Testis (tissue), 3 donors: ENCODE data around the gene TMEM11. TPM values are rescaled to one million over a fixed set of nuclear protein-coding genes. Genes with fewer than 3 reads are reported as not detected.
"Not testable (repeated sequence)": the region's sequence is repeated elsewhere in the genome, so short reads cannot be mapped to it uniquely, and the experiment has no call there.

Experiments
- DNase-seq: peaks from one replicate; pipeline ENCODE4 v3.0.0-alpha.2; 2019
- H3K27ac ChIP-seq, 2 donors: fragments of 200-600 bp; sonication (generic); one replicate each; pipeline ENCODE4 v1.5.1; 2019
- H3K27me3 ChIP-seq: fragments of 200-600 bp; sonication (generic); one replicate; pipeline ENCODE4 v1.5.1; 2019
- H3K36me3 ChIP-seq: fragments of 200-600 bp; sonication (generic); one replicate; pipeline ENCODE4 v1.5.1; 2017; ENCODE audit warnings: low read depth; ENCODE audit errors: missing control alignments
- H3K4me1 ChIP-seq: fragments of 200-600 bp; sonication (generic); one replicate; pipeline ENCODE4 v1.5.1; 2019
- H3K4me3 ChIP-seq, 2 donors: fragments of 200-600 bp; sonication (generic); one replicate each; pipeline ENCODE4 v1.5.1; 2017 to 2019
- H3K9me3 ChIP-seq: fragments of 200-600 bp; sonication (generic); one replicate; pipeline ENCODE4 v1.5.1; 2017
- POLR2A ChIP-seq: fragments of 450-650 bp; IDR thresholded peaks from one replicate; pipeline ENCODE4 v1.6.1; 2017; ENCODE audit warnings: antibody characterized with exemption, mild to moderate bottlenecking, moderate library complexity
- WGBS, 2 donors: methylation state at CpG; one replicate each; pipeline ENCODE4 v1.1.5; 2018; 5-methylcytosine and 5-hydroxymethylcytosine counted together
- intact Hi-C: fragments of 100-400 bp; cut with DNase I; formaldehyde crosslinking; loops from one replicate; pipeline ENCODE4 v1.15.1; 2023; ENCODE audit warnings: low total_unique reads
- polyA plus RNA-seq: library from polyadenylated mRNA; stranded (reverse); fragments of 350-450 nt; fragmentation: Illumina TruSeq; extraction: RNeasy Lipid Tissue Mini Kit (QIAGEN cat#74804); gene quantifications from one replicate; pipeline ENCODE4 v1.2.3, GENCODE V29; 2014; ENCODE audit warnings: low read depth, low replicate concordance; ENCODE audit not compliant: insufficient read depth
- total RNA-seq, 2 donors: library from RNA; depleted of rRNA; stranded (reverse); fragments of >200 nt; gene quantifications; one replicate each; pipeline ENCODE4 v1.2.3, GENCODE V29; 2016
- TF ChIP-seq, protein P1 (sequence below), 3 experiments: fragments of 450-650 bp in 2 of 3; fragments of 200-600 bp in 1 of 3; sonication (generic) in 1 of 3; IDR thresholded peaks; one replicate each; pipeline ENCODE4 v1.5.1; 2016 to 2019; ENCODE audit warnings: antibody characterized with exemption in 3 of 3, mild to moderate bottlenecking in 2 of 3, moderate library complexity in 1 of 3

TMEM11 gene
- total and polyA plus RNA-seq, 3 donors from 2014 or later, result 38.9 to 55.2 (median 53.4) TPM

DNA sequence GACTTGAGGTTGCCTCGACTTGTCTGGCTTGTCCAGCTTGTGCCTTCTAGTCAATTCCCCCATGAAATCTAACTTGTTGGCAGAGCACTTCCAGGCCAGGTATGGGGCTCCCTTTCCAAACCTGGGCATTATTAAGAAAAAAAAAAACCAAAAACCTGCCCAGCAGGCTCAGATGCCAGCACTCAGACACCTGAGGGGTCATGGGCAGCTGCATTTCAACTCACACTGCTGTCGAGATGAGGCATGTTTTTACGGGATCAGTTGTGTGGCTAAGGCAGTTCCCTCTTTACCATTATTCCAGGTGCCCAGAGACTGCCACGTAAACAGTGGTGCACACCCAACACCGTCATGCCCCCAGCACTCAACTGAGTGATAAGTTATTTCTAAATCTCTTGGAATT, 17.8 kb downstream of the TMEM11 start:
- no peaks in the 10 kb centered on the region for H3K27me3 ChIP-seq
- H3K36me3 ChIP-seq, result no peaks in the 10 kb centered on the region
- DNase-seq, result no peak
- no peak overlapping the region for H3K27ac ChIP-seq
- intact Hi-C loops, result no loop called here
- H3K9me3 ChIP-seq, result no peaks in the 10 kb centered on the region
- TF ChIP-seq POLR2A, result no peak
- TF ChIP-seq, protein P1, sequence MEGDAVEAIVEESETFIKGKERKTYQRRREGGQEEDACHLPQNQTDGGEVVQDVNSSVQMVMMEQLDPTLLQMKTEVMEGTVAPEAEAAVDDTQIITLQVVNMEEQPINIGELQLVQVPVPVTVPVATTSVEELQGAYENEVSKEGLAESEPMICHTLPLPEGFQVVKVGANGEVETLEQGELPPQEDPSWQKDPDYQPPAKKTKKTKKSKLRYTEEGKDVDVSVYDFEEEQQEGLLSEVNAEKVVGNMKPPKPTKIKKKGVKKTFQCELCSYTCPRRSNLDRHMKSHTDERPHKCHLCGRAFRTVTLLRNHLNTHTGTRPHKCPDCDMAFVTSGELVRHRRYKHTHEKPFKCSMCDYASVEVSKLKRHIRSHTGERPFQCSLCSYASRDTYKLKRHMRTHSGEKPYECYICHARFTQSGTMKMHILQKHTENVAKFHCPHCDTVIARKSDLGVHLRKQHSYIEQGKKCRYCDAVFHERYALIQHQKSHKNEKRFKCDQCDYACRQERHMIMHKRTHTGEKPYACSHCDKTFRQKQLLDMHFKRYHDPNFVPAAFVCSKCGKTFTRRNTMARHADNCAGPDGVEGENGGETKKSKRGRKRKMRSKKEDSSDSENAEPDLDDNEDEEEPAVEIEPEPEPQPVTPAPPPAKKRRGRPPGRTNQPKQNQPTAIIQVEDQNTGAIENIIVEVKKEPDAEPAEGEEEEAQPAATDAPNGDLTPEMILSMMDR (IDR thresholded peaks at IDR 0.05), result no peak
- peaks cover 43% of the 10 kb centered on the region for H3K4me1 ChIP-seq
- H3K4me3 ChIP-seq, result no peak overlapping the region
- 88 to 94% methylated on average over 5 of the region's 5 CpGs for WGBS, 2 donors

DNA sequence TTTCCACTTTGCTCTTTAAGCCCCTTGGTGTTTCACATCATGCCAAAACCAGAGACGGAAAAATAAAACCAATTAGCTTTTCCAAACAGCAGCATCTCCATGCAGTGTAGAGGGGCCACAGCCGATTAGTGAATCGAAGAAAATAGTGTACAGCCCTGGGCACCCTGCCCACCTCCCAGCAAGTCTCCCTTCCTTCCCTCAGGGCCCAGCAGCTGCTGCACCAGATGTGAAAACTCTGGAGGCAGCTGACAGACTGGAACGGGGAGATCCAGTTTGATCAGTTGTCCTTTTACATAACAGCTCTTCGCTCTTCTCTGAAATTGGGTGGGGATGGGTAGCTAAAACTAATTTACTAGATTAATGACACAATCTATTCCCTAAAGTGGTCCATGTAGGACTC, 19.3 kb downstream of the TMEM11 start:
- peaks cover 38% of the 10 kb centered on the region for H3K4me1 ChIP-seq
- H3K4me3 ChIP-seq, result no peak overlapping the region
- no peaks in the 10 kb centered on the region for H3K36me3 ChIP-seq
- WGBS, 2 donors, result 49 to 50% methylated on average over 5 of the region's 5 CpGs
- TF ChIP-seq, protein P1 (IDR thresholded peaks at IDR 0.05), result no peak
- no peak for TF ChIP-seq POLR2A
- peak; percentile 81 for DNase-seq
- intact Hi-C loops, result no loop called here
- H3K9me3 ChIP-seq, result no peaks in the 10 kb centered on the region
- H3K27ac ChIP-seq, result peak overlapping the region; percentile 6 to 14
- no peaks in the 10 kb centered on the region for H3K27me3 ChIP-seq

DNA sequence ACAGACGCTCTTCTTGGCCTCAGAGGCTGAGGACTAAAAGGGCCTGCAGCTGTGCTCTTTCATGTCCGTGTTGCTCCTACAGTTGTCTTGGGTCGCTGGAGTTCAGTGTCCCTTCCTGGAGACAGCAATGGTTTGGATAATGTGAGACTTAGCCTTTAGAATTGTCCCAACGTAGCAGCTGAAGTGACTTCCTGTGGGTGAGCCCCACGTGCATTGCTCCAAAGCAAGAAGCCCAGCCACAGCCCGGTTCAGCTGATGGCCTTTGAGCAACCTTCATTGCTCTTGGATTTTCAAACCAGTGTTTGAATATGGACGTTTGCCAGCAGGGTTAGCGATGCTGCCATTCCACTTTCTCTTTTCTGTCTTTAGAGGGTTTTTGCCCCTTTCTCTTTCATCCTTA, 19.7 kb downstream of the TMEM11 start:
- intact Hi-C loops, result no loop called here
- peaks cover 35% of the 10 kb centered on the region for H3K4me1 ChIP-seq
- no peak overlapping the region for H3K4me3 ChIP-seq
- H3K27ac ChIP-seq, result peak overlapping the region; percentile 6 to 14
- no peak for TF ChIP-seq POLR2A
- TF ChIP-seq, protein P1 (IDR thresholded peaks at IDR 0.05), result no peak
- H3K36me3 ChIP-seq, result no peaks in the 10 kb centered on the region
- 50 to 51% methylated on average over 8 of the region's 8 CpGs for WGBS, 2 donors
- H3K27me3 ChIP-seq, result no peaks in the 10 kb centered on the region
- no peaks in the 10 kb centered on the region for H3K9me3 ChIP-seq
- DNase-seq, result no peak

DNA sequence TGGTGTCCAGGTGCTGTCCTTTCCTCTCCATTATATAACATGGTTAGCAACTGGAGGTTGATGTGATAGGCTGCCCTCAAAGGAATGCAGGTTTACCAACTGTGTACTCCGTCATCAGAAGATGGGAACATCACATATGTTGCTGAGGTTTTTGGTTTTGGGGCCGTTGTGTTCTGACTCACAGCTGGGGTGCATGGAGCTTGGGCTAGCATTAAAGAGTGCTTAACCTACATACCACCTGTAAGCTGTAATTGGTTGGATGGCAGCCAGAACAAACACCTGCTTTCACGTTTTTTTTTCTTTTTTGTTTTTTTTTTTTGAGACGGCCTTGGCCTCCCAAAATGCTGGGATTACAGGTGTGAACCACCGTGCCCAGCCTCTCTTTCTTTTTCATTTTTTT, 20.9 kb downstream of the TMEM11 start:
- peaks cover 35% of the 10 kb centered on the region for H3K4me1 ChIP-seq
- TF ChIP-seq, protein P1 (IDR thresholded peaks at IDR 0.05), result no peak
- TF ChIP-seq POLR2A, result no peak
- intact Hi-C loops, result no loop called here
- H3K27ac ChIP-seq, result peak overlapping the region in 1 of 2 donors; percentile 14
- H3K36me3 ChIP-seq, result no peaks in the 10 kb centered on the region
- no peak overlapping the region for H3K4me3 ChIP-seq
- H3K9me3 ChIP-seq, result no peaks in the 10 kb centered on the region
- 79 to 82% methylated on average over 5 of the region's 5 CpGs for WGBS, 2 donors
- H3K27me3 ChIP-seq, result no peaks in the 10 kb centered on the region
- DNase-seq, result no peak

DNA sequence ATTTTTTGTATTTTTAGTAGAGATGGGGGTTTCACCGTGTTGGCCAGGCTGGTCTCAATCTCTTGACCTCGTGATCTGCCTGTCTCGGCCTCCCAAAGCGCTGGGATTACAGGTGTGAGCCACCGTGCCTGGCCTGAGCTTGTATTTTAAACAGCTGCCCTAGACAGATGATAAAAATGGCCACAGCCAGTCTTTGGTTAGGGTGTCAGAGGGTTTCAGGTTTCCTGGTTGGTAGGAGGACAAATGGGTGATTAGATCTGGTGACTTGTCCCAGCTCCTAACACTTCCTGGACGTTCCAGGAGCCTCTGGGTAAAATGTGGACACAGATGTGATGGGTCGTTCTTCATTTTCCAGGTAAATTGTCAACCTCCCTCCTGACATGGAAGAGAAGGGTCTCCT, 21.5 kb downstream of the TMEM11 start:
- Histone ChIP-seq H3K27ac (peak overlapping the region in 1 of 2 donors; percentile 14), H3K4me1 (peaks cover 35% of the 10 kb centered on the region)
- H3K4me3 ChIP-seq, intact Hi-C loops, DNase-seq, H3K36me3 ChIP-seq, H3K9me3 ChIP-seq, H3K27me3 ChIP-seq: not testable (repeated sequence)
- WGBS, 2 donors, result 92 to 94% methylated on average over 7 of the region's 7 CpGs
